ENCODE data around the gene JHY.

The JHY gene

DNA sequence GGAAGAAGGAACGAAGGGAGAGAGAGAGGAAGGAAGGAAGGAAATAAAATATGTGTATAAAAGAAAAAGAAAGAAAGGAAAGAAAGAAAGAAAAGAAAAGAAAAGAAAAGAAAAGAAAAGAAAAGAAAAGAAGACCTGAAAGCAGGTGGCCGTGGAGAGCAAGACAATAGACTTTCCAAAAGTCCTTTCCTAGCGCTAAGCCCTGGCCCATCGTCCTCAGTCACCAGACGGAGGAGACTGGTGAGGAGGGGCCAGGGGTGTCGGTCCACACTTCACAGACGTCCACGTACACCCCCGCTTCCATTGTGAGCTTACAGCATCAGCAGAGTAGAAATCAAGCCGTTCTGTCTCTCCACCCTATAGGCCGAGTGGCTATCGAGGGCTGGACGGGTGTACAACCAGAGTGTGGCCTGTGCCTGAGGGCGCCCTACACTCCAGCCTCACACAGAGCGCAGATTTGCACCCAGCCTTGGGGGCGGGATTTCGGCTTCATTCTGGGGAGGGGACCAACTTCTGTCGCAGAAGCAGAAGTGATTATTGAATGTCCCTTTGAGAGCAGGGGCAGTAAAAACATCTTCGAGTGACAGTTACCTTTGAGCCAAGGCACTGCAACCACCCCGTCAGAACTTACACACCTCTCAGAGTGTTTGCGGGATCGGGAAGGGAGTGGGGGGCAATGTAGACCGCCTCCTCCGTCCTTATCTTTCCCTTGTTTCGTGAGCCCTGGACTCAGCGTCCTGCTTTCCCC, 101.1 kb downstream of the JHY start:
- DNase-seq = no peak
- intact Hi-C loops (cut with DNase I) = no loop called here

- intact Hi-C loops (cut with DNase I) = no loop called here
- no peak for DNase-seq
These were observed 101.8 kb downstream of the JHY start for GRCh38 chr11:122984186-122985011.

DNA sequence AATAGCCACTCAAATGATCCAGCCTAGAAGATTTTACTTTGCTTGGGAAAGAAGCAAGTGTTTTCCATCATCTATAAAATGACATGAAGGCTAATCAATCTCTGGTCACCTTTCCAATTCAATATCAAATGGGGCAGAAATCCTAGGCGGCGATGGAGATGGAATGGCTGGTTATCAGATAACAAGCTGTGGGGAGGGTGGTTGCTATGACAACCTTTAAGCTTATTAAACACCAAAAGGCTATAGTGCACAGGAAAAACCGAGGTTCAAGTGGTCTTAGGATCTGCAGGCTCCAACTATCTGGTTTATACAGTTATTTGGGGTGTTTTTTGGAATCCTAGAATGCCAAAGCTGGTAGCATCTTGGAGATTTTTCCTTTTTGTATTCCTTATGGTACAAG, 113.0 kb downstream of the JHY start:
- no peak for DNase-seq
- intact Hi-C loops (cut with DNase I) = no loop called here

DNA sequence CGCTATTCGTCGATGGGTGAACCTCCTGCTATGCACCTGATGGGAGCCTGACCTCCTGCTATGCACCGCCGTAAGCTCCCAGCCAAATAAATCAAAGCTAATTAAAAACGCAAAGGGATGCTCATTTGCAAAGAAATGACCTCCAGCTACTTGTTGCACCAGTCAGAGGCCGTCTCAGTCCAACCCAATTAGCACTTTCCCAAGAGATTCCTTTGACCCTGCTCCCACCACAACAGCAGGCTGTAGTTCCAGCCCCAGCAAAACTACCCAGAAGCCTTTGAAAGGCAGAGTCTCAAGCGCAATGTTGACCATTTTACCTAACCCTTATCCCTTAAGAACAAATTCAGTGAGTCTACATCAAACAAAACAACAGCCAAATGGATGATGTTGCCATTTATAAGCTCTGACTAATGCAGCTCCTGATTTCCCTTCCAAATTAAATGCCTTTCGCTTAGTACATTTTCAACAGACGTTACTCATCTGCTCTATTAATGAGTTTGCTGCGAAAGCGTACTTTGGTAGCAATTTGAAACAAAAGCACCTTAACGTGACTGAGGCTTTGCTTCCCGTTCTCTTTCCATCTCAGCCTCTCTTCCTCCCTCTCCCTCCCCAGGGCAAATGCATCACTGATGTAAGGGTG, 116.3 kb downstream of the JHY start:
- DNase-seq = no peak
- intact Hi-C loops (cut with DNase I) = no loop called here

- intact Hi-C loops (cut with DNase I) = no loop called here
- no peak for DNase-seq
These were observed 118.2 kb downstream of the JHY start for GRCh38 chr11:123000721-123001120.

- DNase-seq = peak in 1 of 42 donors; percentile 12
- intact Hi-C loops (cut with DNase I) = no loop called here
These were observed 124.4 kb downstream of the JHY start for GRCh38 chr11:123006860-123007542.
